Measurements from ENCODE around the gene LRRC3. TPM values are rescaled to one million over a fixed set of nuclear protein-coding genes. Genes with fewer than 3 reads are reported as not detected.

The LRRC3 gene
- polyA plus RNA-seq, 1 of the 3 experiments (the other 2 are of a cell fraction), result 2.3 TPM

- no peaks in the 10 kb centered on the region for H3K79me2 ChIP-seq (ENCODE audit: insufficient read depth)
- no peak for DNase-seq
- POLR2A ChIA-PET, result no interaction called here
- H4K20me1 ChIP-seq (ENCODE audit: insufficient read depth), result no peaks in the 10 kb centered on the region
- peaks cover 0 to 3% of the 10 kb centered on the region in 2 experiments; a peak in 1 of 4 replicates for H3K4me1 ChIP-seq (ENCODE audit: control insufficient read depth in 1 of 2, insufficient read depth in 2 of 2, low read depth in 1 of 2, low read length in 1 of 2)
- H3K9me3 ChIP-seq, result peaks cover 9% of the 10 kb centered on the region
- H3K4me3 ChIP-seq (ENCODE audit: low read depth in 2 of 2, low read length in 1 of 2), result no peak overlapping the region
- no peaks in the 10 kb centered on the region for H3K27me3 ChIP-seq (ENCODE audit: insufficient read depth)
- H2AFZ ChIP-seq (ENCODE audit: low read depth), result no peak overlapping the region
- 68% methylated on average over 12 of the region's 21 CpGs for WGBS (ENCODE audit: low lambda C conversion rate)
- TF ChIP-seq TCF12 (IDR thresholded peaks at IDR 0.05) (no peak), JUND (IDR thresholded peaks at IDR 0.05) (no peak), EZH2phosphoT487 (IDR thresholded peaks at IDR 0.05; ENCODE audit: borderline replicate concordance, low read depth) (no peak), RCOR1 (IDR thresholded peaks at IDR 0.05; ENCODE audit: low read length) (no peak), FOXJ3 (CRISPR knock-in tag; IDR thresholded peaks at IDR 0.05) (no peak), EP300 (IDR thresholded peaks at IDR 0.05; ENCODE audit: borderline replicate concordance in 1 of 2, low read depth in 1 of 2, low read length in 1 of 2) (no peak), SMC3 (IDR thresholded peaks at IDR 0.05; ENCODE audit: low read depth, low read length) (no peak)
- H3K4me2 ChIP-seq, result no peak overlapping the region
- H3K9ac ChIP-seq, result no peak overlapping the region
- no peaks in the 10 kb centered on the region for H3K36me3 ChIP-seq (replicated peaks in 1 of 2; ENCODE audit: control insufficient read depth in 1 of 2, insufficient read depth in 2 of 2, low read length in 1 of 2)
- no peak overlapping the region for H3K27ac ChIP-seq (ENCODE audit: low read depth in 2 of 2, low read length in 1 of 2)
- H3F3A ChIP-seq (replicated peaks; ENCODE audit: insufficient read depth), result peaks cover 10% of the 10 kb centered on the region
- CTCF ChIA-PET, result no interaction called here
- no peaks in the 10 kb centered on the region for H3K9me2 ChIP-seq
These were observed 28.6 kb upstream of the LRRC3 start for GRCh38 chr21:44426663-44427191.

- no peak overlapping the region for H3K9ac ChIP-seq
- CTCF ChIA-PET, result no interaction called here
- no peak overlapping the region for H3K4me2 ChIP-seq
- no peaks in the 10 kb centered on the region for H3K27me3 ChIP-seq (ENCODE audit: insufficient read depth)
- no peak for DNase-seq
- H3K27ac ChIP-seq (ENCODE audit: low read depth in 2 of 2, low read length in 1 of 2), result no peak overlapping the region
- peaks cover 0 to 3% of the 10 kb centered on the region in 2 experiments; a peak in 1 of 4 replicates for H3K4me1 ChIP-seq (ENCODE audit: control insufficient read depth in 1 of 2, insufficient read depth in 2 of 2, low read depth in 1 of 2, low read length in 1 of 2)
- H4K20me1 ChIP-seq (ENCODE audit: insufficient read depth), result no peaks in the 10 kb centered on the region
- 76% methylated on average over 27 of the region's 28 CpGs for WGBS (ENCODE audit: low lambda C conversion rate)
- H3K9me3 ChIP-seq, result peaks cover 9% of the 10 kb centered on the region
- no peak overlapping the region for H2AFZ ChIP-seq (ENCODE audit: low read depth)
- no peaks in the 10 kb centered on the region for H3K79me2 ChIP-seq (ENCODE audit: insufficient read depth)
- H3K9me2 ChIP-seq, result no peaks in the 10 kb centered on the region
- no peak overlapping the region for H3K4me3 ChIP-seq (ENCODE audit: low read depth in 2 of 2, low read length in 1 of 2)
- POLR2A ChIA-PET, result no interaction called here
- TF ChIP-seq JUND (IDR thresholded peaks at IDR 0.05), result no peak
- TF ChIP-seq, protein P1, sequence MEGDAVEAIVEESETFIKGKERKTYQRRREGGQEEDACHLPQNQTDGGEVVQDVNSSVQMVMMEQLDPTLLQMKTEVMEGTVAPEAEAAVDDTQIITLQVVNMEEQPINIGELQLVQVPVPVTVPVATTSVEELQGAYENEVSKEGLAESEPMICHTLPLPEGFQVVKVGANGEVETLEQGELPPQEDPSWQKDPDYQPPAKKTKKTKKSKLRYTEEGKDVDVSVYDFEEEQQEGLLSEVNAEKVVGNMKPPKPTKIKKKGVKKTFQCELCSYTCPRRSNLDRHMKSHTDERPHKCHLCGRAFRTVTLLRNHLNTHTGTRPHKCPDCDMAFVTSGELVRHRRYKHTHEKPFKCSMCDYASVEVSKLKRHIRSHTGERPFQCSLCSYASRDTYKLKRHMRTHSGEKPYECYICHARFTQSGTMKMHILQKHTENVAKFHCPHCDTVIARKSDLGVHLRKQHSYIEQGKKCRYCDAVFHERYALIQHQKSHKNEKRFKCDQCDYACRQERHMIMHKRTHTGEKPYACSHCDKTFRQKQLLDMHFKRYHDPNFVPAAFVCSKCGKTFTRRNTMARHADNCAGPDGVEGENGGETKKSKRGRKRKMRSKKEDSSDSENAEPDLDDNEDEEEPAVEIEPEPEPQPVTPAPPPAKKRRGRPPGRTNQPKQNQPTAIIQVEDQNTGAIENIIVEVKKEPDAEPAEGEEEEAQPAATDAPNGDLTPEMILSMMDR (IDR thresholded peaks at IDR 0.05), result no peak
- TF ChIP-seq, protein P2, sequence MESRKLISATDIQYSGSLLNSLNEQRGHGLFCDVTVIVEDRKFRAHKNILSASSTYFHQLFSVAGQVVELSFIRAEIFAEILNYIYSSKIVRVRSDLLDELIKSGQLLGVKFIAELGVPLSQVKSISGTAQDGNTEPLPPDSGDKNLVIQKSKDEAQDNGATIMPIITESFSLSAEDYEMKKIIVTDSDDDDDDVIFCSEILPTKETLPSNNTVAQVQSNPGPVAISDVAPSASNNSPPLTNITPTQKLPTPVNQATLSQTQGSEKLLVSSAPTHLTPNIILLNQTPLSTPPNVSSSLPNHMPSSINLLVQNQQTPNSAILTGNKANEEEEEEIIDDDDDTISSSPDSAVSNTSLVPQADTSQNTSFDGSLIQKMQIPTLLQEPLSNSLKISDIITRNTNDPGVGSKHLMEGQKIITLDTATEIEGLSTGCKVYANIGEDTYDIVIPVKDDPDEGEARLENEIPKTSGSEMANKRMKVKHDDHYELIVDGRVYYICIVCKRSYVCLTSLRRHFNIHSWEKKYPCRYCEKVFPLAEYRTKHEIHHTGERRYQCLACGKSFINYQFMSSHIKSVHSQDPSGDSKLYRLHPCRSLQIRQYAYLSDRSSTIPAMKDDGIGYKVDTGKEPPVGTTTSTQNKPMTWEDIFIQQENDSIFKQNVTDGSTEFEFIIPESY (IDR thresholded peaks at IDR 0.05; ENCODE audit: borderline replicate concordance, low read depth), result no peak
- peaks cover 10% of the 10 kb centered on the region for H3F3A ChIP-seq (replicated peaks; ENCODE audit: insufficient read depth)
- no peaks in the 10 kb centered on the region for H3K36me3 ChIP-seq (replicated peaks in 1 of 2; ENCODE audit: control insufficient read depth in 1 of 2, insufficient read depth in 2 of 2, low read length in 1 of 2)
These were observed 27.8 kb upstream of the LRRC3 start for GRCh38 chr21:44427241-44428120.

All from SK-N-SH (cell line).